ENCODE data around the gene CCL3.

Gene CCL3

DNA sequence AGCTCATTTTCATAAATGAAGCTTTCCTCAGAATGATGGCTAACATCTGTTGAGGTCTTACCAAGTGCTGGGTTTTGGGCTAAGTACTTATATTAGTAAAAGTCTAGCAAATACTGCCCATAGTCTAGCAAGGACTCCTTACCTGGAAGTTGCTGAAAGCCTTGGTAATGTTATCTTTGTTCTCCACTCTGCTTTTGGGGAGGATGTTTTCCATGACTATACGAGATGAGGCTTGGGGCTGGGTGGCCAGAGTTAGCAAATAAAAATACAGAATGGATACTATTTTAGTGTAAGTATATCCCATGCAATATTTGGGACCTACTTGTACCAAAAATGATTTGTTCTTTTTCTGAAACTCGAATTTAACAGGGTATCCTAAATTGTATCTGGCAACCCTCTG is 18.2 kb downstream of the CCL3 start:
- DNase-seq (ENCODE audit: extremely low spot score): no peak
- TF ChIP-seq, protein P1, sequence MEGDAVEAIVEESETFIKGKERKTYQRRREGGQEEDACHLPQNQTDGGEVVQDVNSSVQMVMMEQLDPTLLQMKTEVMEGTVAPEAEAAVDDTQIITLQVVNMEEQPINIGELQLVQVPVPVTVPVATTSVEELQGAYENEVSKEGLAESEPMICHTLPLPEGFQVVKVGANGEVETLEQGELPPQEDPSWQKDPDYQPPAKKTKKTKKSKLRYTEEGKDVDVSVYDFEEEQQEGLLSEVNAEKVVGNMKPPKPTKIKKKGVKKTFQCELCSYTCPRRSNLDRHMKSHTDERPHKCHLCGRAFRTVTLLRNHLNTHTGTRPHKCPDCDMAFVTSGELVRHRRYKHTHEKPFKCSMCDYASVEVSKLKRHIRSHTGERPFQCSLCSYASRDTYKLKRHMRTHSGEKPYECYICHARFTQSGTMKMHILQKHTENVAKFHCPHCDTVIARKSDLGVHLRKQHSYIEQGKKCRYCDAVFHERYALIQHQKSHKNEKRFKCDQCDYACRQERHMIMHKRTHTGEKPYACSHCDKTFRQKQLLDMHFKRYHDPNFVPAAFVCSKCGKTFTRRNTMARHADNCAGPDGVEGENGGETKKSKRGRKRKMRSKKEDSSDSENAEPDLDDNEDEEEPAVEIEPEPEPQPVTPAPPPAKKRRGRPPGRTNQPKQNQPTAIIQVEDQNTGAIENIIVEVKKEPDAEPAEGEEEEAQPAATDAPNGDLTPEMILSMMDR (IDR thresholded peaks at IDR 0.05; ENCODE audit: control extremely low read depth, extremely low read depth, low read depth, missing control alignments): no peak
- ChIA-PET CTCF (interaction anchor here (1.1 to 11.3 kb wide), 30 partner anchors 9 to 222 kb away, joined by 3 to 131 read pairs (median 11); partner anchors contain the start of genes CCL14, CCL15, CCL16 and CCL18), POLR2A (no interaction called here)

DNA sequence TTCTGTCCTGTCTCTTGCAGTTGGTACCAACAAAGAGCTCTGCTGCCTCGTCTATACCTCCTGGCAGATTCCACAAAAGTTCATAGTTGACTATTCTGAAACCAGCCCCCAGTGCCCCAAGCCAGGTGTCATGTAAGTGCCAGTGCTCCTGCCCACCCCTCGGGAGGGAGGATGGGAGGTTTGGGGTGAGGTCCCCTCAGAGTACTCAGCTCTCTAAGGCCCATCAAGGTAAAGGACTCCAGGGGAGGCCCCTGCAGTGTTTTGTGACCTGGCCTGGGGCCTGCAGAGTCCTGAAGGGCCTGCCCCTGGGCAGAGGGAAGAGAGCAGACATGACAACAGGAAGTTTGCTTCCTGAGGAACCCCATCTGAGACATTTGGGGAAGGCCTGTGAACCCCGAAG is 19.5 kb downstream of the CCL3 start:
- ChIA-PET POLR2A (no interaction called here), CTCF (interaction anchor here (0.7 to 11.3 kb wide), 7 partner anchors 8 to 95 kb away, joined by 3 to 131 read pairs (median 27); partner anchors contain the start of genes CCL15 and CCL18)
- DNase-seq (ENCODE audit: extremely low spot score): no peak
- TF ChIP-seq, protein P1 (IDR thresholded peaks at IDR 0.05; ENCODE audit: control extremely low read depth, extremely low read depth, low read depth, missing control alignments): no peak

DNA sequence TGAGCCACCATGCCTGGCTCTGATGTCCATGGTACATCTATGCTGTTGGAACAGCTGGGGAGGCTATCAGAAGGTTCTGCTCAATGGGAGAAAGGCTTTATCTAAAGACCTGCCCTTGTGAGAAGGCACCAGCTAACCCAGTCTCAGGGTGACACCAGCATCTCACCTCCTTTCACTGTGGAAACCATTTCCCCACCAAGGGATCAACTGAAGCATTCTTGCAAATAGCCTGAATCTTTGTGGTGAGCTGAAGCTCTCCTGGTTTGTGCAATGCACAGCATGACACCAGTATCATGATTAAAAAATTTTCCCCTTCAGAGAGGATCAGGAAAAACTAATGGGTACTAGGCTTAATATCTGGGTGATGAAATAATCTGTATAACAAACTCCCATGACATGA is 20.8 kb downstream of the CCL3 start:
- TF ChIP-seq, protein P1 (IDR thresholded peaks at IDR 0.05; ENCODE audit: control extremely low read depth, extremely low read depth, low read depth, missing control alignments): no peak
- CTCF ChIA-PET: interaction anchor here (1.1 to 11.3 kb wide), 5 partner anchors 13 to 257 kb away, joined by 3 to 131 read pairs (median 9); no protein-coding TSS in a partner anchor
- POLR2A ChIA-PET: no interaction called here
- no peak for DNase-seq (ENCODE audit: extremely low spot score)

DNA sequence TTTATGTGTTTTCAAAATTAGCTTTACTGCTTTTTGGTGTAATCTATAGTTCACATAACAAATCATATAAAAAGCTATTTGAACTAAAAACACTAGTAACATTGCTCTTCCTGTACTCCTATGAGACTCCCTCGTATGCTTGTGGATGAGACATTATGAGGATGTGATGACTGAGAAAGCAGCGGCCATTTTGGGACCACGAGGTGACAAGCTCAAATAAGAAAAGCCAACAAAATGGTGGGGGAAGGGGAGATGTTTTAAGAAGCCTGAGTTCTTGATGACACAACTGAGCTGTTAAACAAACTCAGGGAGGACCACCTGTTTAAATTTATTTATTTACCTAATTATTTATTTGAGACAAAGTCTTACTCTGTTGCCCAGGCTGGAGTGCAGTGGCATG is 21.4 kb downstream of the CCL3 start:
- CTCF ChIA-PET: interaction anchor here (1.1 to 11.3 kb wide), 5 partner anchors 12 to 257 kb away, joined by 3 to 131 read pairs (median 9); no protein-coding TSS in a partner anchor
- TF ChIP-seq, protein P1 (IDR thresholded peaks at IDR 0.05; ENCODE audit: control extremely low read depth, extremely low read depth, low read depth, missing control alignments): no peak
- DNase-seq (ENCODE audit: extremely low spot score): no peak
- POLR2A ChIA-PET: no interaction called here

DNA sequence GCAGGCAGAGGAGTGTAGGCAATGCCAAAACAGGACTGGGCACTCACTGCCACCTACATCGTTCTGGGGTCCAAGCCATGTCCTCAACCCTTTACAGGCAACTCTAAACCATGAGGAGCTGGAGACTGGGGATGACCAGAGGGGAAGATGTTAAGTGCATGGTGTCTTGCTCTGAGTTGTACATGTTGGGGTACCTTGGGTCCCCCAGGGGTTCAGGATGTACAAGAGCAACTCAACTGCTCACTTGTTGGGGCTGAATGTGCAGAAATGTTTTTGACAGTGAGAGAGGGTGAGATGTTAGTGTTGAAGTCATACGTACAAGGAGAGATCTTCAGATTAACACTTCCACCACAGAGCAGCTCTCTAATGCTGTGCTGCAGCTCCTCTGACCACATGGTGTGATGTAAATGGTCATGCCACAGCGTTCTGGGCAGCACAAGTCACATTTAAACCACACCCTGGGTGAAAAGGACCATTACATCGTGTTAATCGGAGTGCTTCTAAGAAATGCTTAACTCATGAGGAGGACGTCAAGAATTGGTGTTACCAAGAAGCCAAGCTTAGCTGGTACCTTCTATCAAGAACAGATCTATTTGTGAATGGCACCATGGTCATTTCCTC is 23.5 kb downstream of the CCL3 start:
- DNase-seq (ENCODE audit: extremely low spot score): no peak
- POLR2A ChIA-PET: no interaction called here
- CTCF ChIA-PET: interaction anchor here (1.0 to 2.7 kb wide), 6 partner anchors 11 to 97 kb away, joined by 3 to 10 read pairs (median 4); partner anchors contain the start of gene CCL16
- TF ChIP-seq, protein P1 (IDR thresholded peaks at IDR 0.05; ENCODE audit: control extremely low read depth, extremely low read depth, low read depth, missing control alignments): no peak

DNA sequence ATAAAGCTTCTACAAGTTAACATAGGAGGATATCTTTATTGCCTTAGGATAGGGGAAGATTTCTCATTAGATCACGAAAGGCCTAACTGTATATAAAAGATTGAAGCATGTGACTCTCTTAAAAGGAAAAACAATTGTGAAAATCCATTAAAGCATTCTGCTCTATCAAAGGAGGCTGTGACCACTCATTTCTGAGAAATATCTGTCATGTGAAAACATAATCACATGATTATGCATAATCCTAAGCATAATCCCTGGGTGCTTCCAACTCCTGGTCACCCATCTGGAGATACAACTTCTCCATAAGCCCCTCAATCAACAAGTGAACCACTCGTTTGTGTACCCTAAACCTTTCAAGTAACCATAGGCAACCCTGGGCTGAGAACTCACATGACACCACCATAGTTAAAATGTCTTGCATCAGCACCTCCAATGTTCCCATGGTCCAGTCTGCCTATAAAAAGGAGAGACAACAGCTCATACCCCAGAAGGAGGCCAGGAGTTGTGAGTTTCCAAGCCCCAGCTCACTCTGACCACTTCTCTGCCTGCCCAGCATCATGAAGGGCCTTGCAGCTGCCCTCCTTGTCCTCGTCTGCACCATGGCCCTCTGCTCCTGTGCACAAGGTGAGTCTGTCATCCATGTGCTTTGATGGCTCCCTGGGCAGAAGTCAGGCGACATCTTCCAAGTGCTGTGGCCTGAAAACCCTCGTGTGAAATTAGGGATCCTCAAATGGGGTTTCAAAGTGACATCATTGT is 26.0 kb downstream of the CCL3 start, which contains the start of gene CCL18:
CCL18 (plus strand) TSS at position 487 of the 756 bp plus-strand sequence; CDS start at position 558, 71 bp downstream.
- ChIA-PET CTCF (interaction anchor here (0.8 to 4.4 kb wide), 4 partner anchors 8 to 95 kb away, joined by 3 to 27 read pairs (median 6); no protein-coding TSS in a partner anchor), POLR2A (no interaction called here)
- no peak for DNase-seq (ENCODE audit: extremely low spot score)
- TF ChIP-seq, protein P1 (IDR thresholded peaks at IDR 0.05; ENCODE audit: control extremely low read depth, extremely low read depth, low read depth, missing control alignments): no peak

Data from GM10248 (cell line).